Activated CD4-positive, alpha-beta T cell treated with anti-CD3 and anti-CD28 coated beads for 48 hours (primary cell): ENCODE data around the gene ANGPTL2.

Experiments used
- DNase-seq: peaks from one replicate; pipeline ENCODE4 v3.0.0-alpha.2; 2020

Gene ANGPTL2

DNA sequence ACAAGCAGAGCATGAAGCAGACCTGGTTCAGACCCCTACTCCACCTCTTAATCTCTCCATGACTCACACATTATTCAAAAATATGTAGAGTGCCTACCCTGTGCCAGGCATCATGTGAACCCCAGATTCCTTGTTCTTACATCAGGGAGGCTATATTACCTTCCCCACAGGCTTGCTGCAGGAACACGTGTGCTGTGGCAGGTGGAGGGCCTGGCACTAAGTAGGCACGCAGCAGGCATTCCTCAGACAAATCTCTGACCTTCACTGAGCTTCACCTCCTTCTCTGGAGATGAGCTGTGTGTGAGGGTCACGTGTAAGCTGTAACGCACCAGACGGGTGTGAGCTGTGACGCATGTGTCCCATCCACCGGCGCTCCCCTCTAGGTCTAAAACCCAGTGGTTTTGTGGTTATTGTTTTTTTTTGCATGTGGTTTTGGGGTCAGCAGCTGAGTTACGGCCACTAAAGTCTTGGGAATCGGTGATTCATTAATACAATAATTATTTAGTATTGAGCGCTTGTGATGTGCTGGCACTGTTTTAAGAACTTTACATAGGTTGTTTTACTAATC is 30.3 kb downstream of the ANGPTL2 start:
- no peak for DNase-seq

DNA sequence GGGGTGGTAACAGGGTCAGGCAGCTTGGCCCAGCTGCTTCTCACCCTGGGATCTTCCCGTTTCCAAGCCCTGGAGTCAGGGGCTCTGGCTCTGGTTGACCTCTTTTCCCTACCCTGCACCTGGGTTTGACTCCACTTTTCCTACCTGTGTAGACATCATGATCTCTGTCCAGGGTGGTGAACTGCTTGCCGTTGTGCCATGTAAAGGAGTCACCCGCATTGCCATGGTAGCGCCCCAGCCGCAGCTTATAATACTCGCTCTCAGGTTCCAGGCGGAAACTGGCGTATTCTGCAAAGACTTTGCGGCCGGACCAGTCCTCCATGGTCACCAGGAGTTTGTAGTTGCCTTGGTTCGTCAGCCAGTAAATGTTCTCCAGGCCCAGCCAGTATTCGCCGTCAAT is 30.9 kb downstream of the ANGPTL2 start:
- no peak for DNase-seq

DNA sequence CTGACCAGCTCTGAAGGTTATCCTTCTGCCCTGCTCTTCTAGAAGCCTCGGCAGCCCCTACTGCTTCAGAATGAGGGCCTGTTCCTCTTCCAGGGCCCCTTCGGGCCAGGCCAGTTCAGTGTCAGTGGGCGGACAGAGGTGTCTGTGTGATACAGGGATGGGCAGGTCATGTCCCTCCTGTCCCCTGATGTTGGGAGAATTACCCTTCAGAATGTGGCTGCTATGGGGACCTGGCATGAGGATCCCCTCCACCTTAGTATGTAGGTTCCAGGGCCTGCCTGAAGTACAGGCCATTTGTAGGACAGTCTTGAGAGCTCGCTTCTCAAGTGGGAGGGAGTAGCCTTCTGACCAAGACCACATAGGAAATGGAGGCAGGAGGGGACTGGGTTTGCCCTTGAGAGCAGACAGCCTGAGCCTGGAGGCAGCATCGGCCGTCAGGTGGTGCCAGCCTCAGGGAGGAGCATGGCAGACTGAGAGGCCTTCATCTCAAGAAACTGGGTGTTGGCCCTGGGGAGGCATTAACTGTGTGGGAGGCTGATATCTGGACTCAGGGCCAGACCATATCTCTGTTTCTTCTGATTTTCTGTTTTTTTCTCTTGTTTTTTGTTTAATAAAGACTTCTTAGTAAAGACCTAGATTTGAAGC is 32.0 kb downstream of the ANGPTL2 start:
- no peak for DNase-seq

DNA sequence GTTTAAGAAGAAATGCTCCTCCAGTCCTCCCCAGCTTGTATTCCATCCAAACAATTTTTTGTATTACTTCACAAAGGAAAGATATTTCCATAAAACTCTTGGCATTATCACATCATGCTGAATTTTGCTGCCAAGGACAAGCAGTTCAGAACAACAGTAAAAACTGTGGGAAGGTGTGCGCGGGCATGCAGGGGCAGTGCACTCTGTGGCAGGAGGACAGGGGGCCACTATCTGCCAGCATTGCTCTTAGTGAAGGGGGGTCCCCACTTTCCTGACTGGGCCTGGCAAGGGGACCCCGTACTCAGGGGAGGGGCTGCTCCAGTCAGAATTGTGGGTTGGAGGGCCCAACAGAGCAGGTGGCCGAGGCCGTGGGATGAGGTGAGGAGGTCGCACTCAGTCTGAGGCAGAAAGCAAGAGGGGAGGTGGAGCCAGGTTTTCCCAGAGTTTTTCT is 32.8 kb downstream of the ANGPTL2 start:
- DNase-seq = no peak

DNA sequence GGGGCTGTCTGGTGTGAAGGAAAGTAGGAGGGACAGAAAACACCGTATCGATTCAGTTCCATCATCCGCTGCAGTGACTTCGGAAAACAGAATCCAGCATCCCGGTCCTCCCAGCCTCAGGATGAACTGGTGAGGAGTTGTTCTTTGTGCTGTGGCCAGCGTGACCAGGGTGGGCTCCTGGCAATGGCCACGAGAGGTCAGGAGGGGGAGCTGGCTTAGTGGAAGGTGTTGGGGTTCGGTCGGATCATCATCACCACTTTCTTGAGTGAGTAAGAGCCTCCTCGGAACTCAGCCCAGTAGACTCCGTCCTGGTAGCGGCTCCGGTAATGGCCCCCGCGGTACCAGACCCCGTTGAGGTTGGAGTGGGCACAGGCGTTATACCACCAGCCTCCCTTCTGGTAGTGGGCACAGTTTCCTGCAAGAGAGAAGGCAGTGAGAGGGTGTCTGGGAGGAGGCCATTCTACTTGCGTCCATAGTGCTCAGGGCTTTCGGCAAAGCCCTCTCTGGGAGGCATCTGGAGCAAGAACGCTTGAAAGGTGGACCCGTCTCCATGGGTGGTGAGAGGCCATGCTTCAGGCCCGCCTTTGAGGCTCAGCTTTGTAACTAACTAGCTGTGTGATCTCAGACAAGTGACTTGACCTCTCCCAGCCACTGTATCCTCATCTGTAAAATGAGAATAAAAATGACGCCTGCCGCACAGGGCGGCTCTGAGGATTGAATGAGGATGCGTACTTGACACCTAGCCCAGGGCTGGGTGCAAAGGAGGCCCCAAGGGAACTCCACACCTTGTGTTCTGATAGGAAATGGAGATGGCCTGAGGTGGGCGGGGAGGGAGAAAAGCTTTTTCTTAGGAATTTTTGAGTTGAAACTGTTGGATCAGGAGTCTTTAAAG is 33.5 kb downstream of the ANGPTL2 start:
- DNase-seq = no peak

DNA sequence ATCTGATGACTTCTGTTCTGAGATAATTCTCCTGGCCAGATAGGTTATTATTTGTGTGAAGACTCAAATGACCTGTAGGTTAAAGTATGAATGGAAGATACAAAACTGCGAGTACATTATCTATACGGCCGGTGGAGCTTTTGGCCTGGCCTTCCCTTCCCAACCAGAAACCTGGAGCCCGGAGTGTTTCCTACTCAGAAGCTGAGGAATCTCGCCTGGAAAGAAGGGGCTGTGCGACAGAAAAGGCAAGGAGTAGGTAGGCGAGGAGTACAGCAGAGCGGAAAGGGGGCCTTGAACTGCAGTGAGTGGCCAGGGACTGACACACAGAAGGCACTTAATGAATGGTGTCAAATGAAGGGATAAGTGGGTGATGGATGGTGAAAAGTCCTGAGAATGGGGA is 34.6 kb downstream of the ANGPTL2 start:
- DNase-seq = no peak

DNA sequence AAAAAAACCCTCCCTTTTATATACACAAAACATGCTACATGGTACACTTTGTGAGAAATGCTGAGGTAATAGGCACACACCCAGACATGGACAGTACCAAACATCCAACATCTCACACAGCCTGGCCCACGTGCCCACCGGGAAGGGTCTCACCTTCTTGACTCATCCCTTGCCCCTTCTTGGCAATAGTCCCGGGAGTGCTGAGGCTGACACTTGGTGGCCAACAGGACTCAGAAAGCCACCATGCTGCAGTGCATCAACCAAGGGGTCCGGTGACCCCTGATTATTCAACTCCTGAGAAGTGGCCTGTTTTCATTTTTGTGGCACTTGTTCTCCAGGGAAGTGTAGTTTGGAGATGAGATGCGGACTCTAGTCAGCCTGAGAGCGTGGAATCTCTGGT is 35.0 kb downstream of the ANGPTL2 start:
- no peak for DNase-seq

DNA sequence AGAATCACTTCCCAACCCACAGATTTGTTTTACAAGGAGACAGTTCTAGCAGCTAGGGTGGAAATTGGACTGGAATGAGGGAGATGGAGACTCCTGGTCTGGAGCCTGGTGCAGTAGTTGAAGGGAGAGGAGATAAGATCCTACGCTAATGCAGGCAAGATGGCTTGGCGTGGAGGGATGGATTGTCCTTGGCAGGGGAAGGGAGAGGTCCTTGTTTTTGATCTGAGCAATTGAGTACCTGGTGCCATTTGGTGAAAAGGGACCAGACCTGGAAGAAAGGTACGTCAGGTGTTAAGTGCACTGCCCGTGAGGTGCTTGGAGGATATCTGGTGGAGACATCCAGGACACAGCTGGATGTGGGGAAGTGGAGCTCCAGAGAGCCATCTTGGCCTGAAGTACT is 35.7 kb downstream of the ANGPTL2 start:
- DNase-seq = no peak

DNA sequence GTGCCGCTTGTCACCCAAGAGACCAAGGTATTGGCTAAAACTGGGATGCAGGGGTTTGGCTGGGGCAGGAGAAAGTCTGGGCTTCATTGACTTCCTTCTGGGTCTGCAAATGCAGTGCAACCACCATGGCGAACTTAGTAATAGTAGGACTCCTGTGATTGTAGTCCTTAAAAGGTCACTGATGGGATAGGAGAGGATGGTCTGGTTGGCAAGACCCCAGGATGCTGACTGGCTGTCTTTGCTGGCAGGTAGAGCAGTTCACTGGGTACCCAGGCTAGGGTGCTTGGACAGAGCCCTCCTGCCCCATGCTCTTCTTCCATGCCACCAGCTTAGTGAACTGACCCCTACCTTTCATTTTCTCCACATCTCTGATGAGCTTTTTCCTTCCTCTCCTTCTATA is 37.2 kb downstream of the ANGPTL2 start:
- DNase-seq = no peak

DNA sequence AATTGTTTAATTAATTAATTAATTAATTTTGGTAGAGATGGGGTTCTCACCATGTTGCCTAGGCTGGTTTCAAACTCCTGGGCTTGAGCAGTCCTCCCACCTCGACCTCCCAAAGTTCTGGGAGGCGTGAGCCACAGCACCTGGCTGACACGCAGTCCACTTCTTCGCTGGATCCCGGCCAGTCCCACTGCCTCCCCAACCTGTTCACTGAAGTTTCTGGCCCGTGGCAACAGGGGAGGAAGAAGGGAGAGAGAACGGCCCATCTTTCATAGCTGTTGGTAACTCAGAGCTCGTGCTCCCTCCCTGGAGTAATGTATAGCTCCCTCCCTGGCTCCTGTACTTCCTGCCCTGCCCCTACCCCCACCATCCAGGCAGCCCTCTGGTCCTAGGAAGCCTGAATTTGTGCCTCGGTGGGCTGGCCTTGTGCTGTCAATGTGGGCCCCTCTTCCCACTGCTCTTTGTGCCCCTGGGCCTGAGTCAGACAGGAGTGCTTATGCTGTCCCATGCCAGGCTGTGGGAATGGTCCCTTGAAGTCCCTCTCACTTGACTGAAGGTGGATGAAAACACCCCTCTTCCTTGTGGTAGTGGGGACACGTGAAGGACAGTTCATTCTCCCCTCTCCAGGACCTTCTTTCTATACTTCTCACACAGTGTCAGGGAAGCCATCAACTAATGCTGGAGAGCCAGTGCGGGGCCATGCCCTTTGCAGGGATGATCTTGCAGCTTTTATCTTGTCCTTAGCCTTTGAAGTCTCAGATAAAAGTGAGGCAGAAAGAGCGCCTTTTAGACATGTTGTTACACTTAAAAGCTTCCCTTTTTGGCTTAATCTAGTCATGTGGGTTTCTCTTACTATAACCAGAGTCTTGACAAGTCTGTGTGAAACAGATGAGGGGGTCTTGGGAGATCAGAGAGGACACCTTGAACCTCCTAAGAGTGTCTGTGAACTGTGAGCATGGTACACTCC is 38.1 kb downstream of the ANGPTL2 start:
- no peak for DNase-seq

DNA sequence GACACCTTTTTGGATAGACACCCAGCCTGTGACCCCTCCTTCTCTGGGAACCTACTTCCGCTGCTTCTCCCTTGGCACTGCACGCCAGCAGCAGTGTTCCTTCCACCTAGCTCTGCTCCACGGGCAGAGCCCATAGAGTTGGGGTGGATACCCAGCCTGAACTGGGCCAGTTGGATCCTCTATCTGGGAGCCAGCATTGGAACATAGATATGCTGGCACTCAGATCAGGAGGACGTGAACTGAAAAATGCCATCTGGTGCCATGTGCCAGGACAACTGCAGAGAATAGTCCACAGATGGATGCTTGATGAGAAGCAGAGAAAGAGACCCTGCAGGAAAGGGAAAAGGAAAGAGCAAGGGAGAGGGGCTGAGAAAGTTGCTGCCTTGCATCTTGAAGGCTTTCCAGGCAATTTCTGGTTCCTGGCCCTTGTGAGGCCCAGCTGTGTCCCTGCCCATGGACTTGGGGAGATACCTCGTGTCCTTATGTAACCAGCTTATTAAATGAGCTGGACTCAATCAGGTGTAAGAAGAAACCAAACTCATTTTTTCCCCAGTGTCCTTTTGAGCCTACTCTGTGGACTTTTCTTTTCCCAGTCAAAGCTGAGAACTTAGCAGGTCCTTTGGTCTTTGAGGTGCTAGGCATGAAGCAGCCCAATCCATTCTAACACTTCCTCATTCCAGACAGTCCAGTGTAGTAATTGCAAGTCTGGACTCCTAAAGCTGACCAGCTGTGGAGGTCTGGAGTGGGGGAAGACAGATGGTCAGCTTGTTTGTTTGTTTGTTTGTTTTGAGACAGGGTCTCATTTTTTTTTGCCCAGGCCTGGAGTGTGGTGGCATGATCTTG is 39.1 kb downstream of the ANGPTL2 start:
- DNase-seq = no peak

DNA sequence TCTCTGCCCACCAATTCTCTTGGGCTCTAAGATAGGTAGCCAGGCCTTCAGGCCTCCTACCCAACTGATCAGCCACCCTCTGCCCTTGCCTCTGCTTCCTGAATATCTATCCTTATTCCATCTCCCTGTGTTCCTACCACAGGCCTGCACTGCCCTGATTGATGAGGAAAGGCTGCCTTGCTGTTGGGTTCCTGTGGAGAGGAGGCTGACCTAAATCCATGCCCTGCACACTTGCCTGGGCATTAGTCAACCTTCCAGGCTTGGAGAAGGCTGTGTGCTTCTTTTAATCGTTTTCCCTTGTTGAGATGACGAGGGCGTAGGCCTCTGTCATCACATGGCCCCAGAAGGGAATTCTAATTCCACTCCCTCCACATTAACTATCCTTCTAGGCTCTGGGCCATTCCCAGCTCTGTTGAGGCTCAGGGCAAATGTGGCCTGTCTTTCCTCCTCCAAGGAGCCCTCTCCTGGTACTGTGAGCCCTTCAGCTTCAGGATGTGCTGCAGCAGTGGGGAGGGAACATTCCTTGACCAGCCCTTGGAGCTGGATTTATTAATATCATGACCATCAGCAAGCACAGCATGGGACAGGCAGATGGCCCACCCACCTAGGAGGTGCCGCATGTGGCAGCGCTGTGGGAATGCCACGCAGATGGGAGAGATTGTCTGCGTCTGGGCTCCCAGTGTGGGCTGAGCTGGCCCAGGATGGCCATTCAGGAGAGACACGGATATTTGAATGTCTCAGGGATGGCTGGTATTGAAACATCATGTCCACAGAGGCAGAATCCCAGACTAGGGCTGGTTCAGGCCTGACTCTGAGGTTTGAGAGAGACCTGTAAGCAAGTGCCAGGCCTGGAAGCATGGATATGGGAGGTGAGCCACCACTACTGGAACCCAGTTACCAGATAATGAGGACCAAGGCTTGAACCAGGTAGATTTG is 40.9 kb downstream of the ANGPTL2 start:
- no peak for DNase-seq

DNA sequence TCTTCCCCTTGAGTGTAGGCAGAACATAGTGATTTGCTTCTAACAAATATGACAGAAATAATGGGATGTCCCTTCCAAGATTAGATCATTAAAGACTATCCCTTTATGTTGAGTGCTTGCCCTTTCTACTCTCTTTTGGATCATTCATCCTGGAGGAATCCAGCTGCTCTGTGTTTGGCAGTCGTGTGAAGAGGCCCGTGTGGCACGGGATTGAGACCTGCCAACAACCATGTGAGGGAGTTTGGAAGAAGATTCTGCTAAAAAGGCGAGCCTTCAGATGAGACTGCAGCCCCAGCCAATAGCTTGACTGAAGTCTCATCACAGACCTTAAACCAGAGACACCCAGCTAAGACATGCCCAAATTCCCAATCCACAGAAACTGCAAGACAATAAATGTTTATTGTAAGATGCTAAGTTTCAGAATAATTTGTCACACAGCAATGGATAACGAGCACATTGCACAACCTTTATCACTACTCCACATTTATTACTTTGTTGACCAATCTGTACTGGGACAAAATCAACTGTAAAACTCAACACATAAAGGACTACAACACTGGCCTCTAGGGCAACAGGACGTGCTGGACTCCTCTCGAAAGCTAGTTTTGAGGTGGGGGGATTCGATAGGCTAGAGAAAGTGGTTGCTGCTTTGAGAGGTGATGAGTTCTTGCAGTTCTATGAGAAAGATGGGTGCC is 42.8 kb downstream of the ANGPTL2 start:
- no peak for DNase-seq

DNA sequence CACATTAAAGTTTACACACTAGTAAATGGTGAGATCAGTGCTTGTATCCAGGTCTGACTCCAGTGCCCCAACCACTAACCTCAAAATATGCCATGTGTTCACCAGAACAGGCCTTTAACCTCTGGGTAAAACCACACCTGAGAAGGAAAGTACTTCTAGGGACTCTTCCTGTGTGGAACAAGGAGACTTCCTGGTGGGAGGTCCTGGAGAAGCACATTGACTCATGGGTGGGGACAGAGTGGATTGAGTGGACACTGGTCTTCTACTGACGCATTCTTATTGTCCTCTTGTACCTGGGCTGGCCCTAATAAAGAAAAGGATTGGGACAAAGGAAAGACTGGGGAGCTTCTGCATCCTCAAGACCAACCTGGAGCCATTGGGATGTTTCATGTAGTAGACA is 43.4 kb downstream of the ANGPTL2 start:
- no peak for DNase-seq

DNA sequence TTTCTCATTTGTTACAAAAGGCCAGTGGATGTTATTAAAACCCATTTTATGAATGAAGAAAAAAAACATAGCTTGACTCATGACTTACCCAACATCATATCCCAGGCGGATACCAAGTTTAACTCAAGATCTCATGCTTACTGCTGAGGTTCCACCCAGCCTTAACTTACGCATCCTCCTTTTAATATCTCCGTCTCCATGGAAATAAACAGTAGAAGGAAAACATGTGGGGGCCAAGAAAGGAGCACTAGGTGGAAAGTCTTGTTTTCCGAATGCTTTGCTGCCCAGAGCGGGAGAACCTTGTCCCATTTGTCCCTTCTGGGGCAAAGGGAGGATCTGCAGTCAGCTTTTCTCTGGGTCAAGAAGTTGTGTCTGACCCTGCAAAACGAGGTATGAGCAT is 44.1 kb downstream of the ANGPTL2 start:
- no peak for DNase-seq

DNA sequence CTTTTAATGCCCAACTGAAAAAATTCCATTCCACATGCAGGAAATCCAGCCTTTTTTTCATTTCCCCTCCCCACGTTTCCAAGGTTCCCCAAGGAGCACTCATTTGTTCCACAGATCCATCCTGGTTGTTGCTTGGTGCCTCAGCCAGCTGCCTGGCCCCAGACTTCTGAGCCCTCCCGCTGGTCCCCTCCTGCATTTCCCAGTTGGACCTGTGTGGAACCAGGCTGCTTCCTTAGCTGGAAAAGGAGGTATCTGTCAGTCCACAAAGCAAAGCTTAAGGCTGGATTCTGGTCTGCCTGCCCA is 44.8 kb downstream of the ANGPTL2 start:
- DNase-seq = no peak

DNA sequence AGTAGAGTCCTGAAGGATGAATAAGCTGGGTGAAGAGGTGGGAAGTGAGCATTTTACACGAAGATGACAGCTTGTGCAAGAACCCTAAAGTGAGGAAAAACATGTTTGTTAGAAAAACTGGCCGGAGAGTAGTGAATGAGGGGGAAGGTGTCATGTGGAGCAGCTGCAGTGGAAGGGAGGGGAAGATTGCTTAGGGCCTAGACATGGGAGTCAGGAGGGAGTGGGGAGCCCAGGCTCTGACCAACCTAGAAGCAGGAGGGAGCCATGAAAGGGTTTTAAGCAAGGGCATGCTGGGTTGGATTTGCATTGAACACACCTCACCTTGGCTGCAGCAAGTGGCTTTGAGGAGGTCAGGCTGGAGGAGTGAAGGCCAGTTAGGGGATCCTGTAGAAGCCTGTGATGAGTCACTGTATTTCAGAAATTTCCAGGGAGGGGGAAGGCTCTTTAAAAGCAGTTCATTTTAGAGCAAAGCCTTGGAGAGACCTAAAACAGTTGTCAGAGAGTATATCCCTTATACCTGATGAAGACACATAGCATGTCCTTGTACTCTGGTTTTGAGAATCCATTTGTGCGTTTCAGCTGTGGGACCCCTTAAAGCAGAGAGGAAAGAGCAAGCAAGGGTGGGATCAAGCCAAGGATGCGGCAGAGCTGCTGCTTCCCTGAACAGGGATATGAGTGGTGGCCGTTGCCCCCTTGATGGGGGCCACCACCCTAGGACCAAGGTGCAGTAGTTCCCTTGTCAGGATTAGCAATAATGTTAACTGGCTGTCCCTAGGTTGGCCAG is 45.4 kb downstream of the ANGPTL2 start:
- DNase-seq = no peak

DNA sequence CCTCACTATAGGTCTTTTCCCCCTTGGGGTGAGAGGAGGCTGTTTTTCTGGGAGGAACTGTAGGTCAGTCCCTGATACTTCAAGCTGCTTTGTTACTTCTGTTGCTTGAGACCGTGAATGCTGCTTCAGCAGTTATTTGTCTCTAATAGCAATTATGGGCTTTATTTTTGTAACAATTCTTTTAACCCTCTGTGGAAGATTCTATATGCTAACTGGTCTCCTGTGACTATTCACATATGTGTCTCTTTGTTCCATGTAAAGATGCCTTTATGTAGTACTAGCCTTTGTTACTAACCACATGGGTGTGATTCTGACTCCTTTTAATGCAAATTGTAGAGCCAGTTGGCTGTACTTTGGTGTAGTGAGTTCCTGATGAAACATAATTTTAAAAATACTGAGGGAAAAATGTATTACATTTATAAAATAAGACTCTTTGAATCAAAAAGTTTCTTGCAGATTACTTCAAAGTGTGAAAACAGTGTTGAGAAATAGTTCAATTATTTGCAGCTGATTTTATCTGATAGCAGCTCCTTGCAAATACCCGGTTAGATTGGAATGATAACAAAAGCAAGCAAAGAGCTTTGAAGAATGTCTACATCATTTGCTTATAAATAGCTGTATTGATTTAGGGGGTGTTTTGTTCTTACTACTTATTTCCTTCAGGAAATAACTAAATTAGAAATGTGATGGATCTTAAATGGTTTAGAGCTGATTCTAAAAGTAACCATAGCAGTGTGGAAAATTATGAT is 46.6 kb downstream of the ANGPTL2 start:
- no peak for DNase-seq
